GM19463 (cell line): ENCODE measurements around the gene ARL6IP4.

Experiments used
- ATAC-seq: cut with Tn5 transposase; IDR thresholded peaks from one replicate; pipeline ENCODE4 v1.9.1; 2021; ENCODE audit warnings: mild to moderate bottlenecking, moderate library complexity; ENCODE audit not compliant: unreplicated experiment

The ARL6IP4 gene

DNA sequence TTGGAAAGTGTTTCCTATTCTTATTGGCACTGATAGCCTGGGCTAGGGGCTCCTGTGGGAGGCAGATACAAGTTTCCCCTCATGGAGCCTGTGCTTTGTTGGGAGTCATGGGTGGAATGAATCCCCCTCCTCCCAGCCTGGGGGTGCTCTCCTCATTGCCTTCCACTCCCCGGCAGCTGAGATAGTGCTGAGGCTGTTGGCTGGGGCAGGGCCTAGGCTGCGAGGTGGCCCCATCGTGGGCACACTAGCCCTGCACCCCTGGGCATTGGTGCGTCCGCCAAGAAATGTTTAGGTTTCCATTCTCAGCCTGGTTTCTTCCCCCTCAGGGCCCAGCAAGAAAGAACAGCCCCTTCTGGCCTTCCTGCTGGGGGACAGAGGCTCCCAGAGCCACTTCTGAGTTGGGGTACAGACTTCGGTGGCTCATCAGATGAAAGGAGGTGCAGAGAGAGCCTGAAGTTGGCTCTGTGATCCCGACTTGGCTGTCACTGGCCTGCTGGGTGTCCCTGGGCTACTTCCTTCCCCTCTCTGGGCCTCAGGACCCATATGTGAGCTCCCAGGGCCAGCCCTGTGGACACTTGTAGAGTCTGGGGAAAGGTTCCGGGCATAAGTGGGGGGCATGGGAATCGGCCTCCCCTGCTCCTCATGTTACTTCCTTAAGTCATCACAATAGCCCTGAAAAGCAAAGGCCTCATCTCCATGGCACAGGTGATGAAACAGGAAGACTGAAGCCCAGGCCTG is 2.7 kb upstream of the ARL6IP4 start:
- no peak for ATAC-seq

- ATAC-seq = no peak
Measured at GRCh38 chr12:122978507-122978955, 1.9 kb upstream of the ARL6IP4 start.

DNA sequence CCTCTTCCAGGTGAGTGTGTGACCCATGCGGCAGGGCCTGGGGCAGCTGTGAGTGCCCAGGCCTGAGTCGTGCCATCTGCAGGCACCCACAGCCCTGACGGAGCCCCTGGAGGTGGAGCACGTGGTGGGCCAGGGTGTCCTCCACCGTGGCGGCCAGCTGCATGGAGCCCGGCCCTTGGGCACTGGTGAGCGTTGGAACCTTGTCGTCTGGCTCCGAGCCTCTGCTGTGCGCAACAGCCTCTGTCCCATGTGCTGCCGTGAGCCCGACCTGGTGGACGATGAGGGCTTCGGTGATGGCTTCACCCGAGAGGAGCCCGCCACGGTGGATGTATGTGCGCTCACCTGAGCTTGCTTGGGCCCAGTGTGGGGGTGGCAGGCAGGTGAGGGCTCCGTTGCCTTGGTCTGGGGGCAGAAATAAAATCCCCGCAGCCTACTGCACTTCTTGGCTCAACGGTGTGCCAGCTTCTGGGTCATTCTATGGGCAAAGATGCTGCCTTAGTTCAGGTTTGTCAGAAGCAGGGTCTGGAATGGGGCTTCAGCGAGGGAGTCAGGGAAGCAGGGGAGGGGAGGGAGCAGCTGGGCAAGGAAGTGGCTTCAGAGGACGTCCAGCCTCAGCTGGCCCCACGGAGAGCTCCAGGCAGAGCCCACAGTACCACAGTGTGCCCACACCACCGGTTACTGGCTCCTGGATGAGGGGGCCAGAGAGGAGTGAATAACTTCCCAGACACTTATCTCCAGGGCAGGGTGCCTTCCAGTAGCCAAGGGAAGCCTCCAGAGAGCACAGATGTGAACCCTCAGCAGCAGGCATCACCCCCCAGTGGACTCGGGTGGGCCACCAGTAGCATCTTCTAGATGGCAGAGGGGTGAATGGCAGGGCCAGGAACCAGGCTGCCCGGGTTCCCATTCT is 1.2 kb upstream of the ARL6IP4 start:
- no peak for ATAC-seq

- peak; percentile 5 for ATAC-seq
Measured at GRCh38 chr12:122979908-122980182, 636 bp upstream of the ARL6IP4 start.

- peak; percentile 4 for ATAC-seq
Measured at GRCh38 chr12:122981036-122981471, 573 bp downstream of the ARL6IP4 start.

DNA sequence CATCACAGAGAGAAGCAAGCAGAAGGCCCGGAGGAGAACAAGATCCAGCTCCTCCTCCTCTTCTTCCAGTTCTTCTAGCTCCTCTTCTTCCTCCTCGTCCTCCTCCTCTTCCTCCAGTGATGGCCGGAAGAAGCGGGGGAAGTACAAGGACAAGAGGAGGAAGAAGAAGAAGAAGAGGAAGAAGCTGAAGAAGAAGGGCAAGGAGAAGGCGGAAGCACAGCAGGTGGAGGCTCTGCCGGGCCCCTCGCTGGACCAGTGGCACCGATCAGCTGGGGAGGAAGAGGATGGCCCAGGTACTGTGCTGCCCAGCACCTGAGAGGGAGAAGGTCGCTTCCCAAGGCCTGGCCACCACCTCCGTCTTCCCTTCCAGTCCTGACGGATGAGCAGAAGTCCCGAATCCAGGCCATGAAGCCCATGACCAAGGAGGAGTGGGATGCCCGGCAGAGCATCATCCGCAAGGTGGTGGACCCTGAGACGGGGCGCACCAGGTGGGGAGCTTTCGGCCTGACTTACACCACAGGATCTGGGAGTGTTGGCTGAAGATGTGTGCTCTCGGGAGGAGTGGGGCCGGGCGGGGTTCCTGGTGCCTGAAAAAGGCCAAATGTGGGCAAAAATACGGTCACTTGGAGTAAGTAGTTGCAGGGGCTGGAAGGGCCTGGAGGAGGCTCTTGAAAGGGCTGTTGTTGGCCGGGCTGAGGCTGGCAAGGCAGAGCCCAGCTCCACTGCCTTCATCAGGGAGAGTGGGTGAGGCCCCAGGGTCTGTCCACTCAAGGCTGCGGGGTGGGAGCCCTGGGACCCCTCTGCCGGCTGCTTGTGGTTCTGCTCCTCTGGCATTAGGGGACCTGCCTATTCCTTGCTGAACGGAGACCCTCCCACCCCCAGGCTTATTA is 1.4 kb downstream of the ARL6IP4 start:
- no peak for ATAC-seq

DNA sequence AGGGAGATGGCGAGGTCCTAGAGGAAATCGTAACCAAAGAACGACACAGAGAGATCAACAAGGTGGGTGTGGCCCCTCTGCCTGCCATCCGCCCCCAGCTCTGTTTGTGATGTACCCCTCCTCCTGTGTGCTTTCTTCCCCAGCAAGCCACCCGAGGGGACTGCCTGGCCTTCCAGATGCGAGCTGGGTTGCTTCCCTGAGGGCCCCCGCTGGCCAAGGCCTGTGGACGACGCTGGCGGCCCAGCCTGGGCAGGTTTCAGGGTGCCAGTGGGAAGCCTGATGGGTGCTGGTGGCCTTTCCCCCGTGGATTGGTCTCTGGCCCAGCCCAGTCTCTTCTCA is 2.0 kb downstream of the ARL6IP4 start:
- ATAC-seq = no peak

GRCh38 chr12:122982963-122983788 is 2.7 kb downstream of the ARL6IP4 start:
- ATAC-seq = no peak

DNA sequence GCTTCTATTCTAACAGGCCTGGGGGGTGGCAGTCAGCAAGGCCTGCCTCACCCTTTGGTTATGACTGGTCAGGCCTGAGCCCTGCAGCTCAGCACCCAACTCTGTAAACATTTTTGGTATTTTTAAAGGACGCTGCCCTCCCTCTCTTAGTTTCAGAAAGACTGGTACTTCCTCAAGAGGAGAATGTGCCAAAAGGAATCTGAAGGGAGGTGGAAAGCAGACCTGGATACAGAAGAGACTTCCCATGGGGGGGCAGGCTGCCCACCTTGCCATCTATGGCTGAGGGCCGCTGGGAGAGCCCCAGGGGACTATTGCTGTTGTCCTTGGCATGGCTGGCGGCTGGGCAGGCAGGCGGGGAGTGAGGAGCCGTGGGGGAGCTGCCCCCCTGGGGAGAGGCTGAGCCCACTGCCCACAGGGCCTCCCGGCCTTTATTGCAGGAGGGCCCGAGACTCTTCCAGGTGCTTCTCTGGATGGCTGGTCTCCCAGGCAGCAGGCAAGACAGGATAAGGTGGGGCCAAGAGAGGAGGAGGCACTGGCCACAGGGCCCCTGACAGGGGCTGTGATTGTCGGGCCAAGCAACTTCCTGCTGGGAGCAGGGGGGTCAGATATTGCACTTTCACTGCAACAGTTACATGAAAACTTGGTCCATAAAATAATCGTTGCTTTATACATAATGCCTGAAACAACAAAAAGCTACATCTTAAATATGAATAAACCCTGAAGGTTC is 3.5 kb downstream of the ARL6IP4 start:
- no peak for ATAC-seq

DNA sequence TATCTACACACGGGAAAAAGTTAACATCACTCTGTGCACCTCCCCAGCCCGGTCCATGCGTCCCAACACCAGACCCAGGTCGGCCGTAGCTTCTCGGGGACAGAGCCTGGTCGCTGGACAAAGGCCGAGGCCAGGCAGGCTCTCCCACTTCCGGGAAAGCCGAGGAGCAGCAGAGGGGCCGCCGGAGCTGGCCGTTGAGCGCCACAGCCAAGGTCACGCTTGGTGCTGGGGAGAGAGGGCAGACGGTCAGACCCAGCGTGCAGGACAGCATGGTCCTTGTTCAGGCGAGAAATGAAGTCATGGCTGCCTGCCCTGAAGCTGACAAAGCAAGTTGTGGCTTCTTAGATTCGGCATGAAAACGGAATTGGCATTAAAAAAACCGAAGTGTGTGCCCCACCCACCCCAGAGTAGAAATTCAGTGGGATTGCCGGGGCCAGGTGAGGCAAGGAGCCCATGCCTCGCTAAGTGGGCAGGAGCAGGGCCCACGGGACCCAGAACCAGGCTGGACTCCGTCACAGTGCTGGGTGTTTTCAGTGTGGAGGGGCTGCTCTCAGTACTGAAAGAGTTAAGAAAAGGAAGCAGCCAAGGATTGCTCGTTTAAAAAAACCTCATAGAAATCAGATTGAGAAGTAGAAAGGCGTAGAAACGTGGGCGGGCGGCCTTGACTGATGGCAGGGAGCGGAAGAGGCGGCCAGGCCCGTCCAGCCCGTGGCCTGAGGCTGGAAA is 4.3 kb downstream of the ARL6IP4 start:
- ATAC-seq = no peak

DNA sequence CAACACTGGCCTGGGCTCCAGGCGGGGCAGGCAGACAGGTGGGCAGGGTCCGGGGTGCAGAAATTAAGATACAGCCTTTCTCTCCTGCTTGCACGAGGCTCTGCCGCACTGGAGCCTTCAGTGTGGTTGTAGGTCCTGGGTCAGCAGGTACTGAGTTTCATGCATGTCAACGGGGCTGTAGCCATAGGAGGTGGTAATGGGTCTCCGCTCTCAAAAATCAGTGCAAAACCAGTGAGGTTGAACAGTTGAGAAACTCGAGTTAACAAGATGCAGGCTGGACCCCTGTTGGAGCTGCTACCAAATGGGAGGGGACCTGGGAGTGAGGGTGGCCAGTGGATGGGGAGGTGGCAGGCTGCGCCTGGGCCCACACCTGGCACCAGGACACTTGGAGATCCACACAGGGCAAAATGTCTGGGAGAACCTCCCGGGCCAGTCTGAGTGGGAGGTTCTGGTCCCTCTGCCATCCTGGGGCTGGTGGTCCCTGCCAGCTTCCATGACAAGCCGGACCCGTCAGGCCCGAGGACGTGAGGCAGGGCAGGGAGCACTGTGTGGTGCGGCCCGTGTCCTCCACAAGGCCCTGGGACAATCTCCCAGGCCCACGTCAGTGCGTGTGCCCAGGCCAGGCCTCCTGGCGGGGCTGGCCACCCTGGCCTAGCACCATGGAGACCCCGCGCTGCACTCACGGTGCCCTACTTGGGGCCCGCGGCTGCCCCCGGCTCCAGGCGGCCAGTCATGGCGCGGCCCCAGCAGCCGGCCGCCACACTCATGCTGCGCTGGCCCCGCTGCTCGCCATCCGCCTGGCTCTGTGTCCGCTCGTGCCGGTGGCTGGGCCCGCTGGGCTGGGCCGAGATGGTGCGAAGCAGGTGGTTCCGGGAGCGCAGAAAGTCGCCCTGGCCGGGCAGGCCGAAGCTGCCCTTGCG is 5.1 kb downstream of the ARL6IP4 start:
- ATAC-seq = no peak

- no peak for ATAC-seq
Measured at GRCh38 chr12:122986258-122986871, 5.9 kb downstream of the ARL6IP4 start.

- no peak for ATAC-seq
Measured at GRCh38 chr12:122987086-122987951, 6.8 kb downstream of the ARL6IP4 start.

GRCh38 chr12:122988036-122988435 is 7.6 kb downstream of the ARL6IP4 start:
- no peak for ATAC-seq

DNA sequence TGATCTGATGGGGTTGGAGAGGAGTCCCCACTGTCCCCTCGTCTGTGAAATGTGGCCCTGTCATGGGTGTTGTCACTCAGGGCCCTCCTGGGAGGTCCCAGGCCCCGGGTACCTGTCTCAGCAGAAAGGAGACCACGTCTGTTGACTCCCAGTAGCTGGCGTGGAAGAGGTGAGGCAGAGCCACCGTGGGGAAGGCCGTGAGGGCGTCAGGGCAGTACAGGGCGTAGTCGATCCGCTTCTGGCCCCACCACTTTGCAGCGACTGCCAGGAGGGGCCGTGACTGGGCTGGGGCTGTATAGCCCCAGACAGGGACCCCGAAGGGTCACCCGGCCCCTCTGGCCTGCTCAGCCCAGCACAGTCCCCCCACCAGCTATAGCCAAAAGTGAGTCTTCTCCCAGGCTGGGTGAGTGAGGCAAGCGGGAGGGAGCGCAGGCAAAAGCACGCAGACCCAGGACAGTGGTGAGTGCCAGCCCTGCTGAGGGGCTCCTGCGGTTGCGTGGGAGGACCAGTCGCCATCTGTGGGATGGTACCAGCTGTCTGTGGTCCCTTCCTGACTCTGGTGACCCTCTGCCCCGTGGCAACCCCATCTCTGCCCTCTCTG is 8.2 kb downstream of the ARL6IP4 start:
- ATAC-seq = no peak

GRCh38 chr12:122989225-122989839 is 8.9 kb downstream of the ARL6IP4 start:
- no peak for ATAC-seq
